HG02763 (cell line): ENCODE data around the gene INPP5B.

ENCODE experiments used
- ATAC-seq: cut with Tn5 transposase; IDR thresholded peaks from one replicate; pipeline ENCODE4 v1.9.1; 2021; ENCODE audit warnings: mild to moderate bottlenecking, moderate library complexity; ENCODE audit not compliant: unreplicated experiment

Gene INPP5B

DNA sequence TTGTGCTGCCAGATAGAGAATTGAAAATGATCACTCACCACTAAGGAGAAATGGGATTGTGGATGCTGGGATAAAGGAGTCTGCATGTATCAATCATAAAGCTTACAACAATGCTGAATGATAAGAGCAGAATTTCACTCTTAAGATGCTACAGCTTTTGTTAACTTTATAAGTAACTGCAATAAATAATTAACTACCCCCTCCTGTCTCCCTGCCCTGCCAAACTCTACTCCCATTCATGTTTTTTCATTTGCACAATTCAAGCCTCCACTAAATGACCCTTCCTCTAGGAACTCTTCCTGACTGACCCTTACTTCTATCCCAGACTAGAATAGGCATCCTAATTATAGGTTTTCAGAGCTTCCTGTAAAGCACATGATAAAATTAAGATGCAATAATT is 102.3 kb downstream of the INPP5B start:
- no peak for ATAC-seq

- ATAC-seq, result no peak
These were observed 105.2 kb downstream of the INPP5B start for GRCh38 chr1:37841652-37842051.

DNA sequence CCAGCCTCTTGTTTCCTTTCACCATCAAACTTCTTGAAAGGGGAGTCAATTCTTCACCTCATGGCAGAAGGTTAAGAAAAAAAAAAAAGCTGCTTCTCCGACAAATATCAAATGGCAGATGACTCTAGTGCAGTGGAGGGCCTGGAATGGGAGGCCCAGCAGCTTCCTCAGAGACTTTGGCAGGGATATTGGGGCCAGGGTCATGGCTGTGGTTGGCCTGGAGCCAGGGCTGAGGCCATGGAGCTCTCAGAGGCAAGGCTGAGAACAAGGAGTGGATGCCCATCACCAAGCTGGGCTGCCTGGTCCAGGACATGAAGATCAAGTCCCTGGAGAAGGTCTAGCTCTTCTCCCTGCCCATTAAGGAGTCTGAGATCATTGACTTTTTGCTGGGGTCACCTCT is 106.1 kb downstream of the INPP5B start:
- no peak for ATAC-seq

GRCh38 chr1:37839676-37840075 is 107.2 kb downstream of the INPP5B start:
- no peak for ATAC-seq

- no peak for ATAC-seq
These were observed 110.1 kb downstream of the INPP5B start for GRCh38 chr1:37836788-37837187.

- ATAC-seq, result no peak
These were observed 115.0 kb downstream of the INPP5B start for GRCh38 chr1:37831809-37832208.

- ATAC-seq, result no peak
These were observed 115.7 kb downstream of the INPP5B start for GRCh38 chr1:37831109-37831508.

- no peak for ATAC-seq
These were observed 118.3 kb downstream of the INPP5B start for GRCh38 chr1:37828410-37829074.

GRCh38 chr1:37825506-37825905 is 121.3 kb downstream of the INPP5B start:
- ATAC-seq, result no peak

DNA sequence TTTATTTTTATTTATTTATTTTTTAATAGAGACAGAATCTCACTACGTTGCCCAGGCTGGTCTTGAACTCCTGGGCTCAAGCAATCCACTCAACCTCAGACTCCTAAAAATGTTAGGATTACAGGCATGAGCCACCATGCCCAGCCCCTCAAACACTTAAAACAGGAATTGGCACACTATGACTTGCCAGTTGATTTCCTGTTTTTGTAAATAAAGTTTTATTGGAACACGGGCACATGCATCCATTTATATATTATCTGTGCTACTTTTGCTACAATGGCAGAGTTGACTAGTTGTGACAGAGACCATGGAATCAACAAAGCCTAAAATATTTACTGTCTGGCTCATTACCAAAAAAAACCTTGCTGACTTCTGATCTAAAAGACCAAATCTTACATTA is 122.9 kb downstream of the INPP5B start:
- no peak for ATAC-seq

- ATAC-seq, result no peak
These were observed 123.7 kb downstream of the INPP5B start for GRCh38 chr1:37822906-37823815.

DNA sequence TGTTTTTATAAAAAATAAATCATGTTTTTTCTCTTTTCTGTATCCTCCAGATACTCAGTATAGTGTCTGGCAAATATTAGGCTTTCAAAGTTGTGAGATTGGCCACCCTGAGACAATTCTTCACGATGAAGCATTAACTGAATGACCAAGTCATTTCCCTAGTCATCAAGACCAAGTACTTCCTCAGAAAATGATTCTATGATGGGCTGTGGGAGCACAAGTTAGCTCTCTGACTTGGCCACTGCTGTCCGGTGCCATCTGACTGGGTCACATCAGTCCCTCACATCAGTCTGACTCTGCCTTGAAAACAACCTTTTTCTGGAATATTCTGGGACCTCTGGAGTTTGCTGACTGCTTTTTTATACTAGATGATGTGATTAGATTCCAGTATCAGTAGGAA is 125.4 kb downstream of the INPP5B start:
- ATAC-seq, result no peak

DNA sequence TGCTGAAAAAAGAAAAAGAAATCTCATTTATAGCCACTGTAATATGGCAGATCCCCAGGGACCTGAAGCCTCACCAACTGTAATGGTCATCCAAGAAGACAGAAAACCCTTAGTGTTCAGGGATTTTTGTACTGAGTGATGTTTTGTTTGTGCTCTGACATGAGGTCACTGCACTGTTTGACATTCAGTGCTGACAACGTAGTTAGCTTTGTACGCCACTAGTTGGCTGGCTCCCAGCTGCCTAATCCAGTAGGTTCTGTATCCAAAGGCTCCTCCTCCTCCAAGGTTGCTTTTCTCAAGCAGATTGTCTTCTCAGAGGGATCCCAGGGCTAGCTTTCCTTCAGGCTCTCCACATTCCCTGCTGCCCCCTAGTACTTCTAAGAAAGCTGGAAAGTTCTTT is 129.4 kb downstream of the INPP5B start:
- ATAC-seq, result no peak

DNA sequence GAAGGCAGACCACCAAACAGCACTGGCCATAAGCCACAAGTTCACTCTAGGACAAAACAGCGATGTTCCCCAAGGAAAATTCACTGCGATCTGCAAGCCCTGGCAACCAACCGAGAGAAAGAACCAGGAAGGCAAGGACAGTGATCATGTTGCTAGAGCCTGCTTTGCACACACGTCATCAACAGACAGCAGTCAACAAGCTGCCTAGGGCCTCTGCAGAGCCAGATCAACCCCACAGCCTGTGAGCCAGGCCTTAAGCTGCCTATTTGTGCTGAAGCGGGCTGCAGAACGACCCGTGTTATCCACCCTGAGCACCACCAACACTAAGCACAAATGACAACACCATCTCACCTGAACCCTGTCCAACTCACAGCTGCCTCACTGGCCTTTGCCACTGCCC is 132.6 kb downstream of the INPP5B start:
- ATAC-seq, result no peak

GRCh38 chr1:37813529-37814145 is 133.2 kb downstream of the INPP5B start:
- ATAC-seq, result no peak

DNA sequence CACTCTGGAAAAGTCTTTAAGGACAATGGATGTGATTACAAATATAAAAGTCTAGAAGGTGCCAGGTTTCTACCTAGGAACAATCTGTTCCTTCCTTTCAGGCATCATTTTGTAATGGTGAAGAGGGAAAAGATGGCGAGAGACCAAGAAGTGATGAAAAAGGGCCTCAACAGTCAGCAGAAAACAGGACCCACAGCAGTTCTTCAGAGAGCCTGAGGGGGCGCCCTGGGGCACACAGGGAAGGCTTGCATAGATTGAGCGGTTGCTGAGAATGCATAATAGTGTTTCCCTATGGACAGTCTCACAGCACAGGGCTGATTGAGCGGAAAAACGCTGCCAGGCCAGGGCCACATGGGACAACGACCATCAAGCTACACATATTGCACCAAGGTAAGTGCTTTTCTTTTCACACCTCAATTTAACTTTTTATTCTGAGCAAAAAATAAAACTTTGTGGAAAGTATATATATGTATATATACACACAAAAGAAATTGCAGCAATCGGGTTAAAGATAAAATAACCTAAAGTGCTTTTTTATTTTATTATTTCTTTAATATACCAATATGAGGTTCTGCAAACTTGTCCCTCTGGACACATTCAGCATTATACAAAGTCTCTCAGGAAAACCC is 135.7 kb downstream of the INPP5B start:
- no peak for ATAC-seq
